Endothelial cell of umbilical vein (primary cell): ENCODE results near the gene SRGAP1. TPM values are rescaled to one million over a fixed set of nuclear protein-coding genes. Genes with fewer than 3 reads are reported as not detected.

ENCODE experiments used
- BruUV-seq: library from RNA; stranded (reverse); fragments of 400-500 nt; replicated peaks from 2 replicates; lab custom pipeline; 2021; lab: Mats Ljungman, UMichigan
- CTCF ChIA-PET: fragments of 300-600, 350-600 bp; sonication (Branson Sonifier 250); formaldehyde crosslinking; loops from one replicate; lab custom pipeline; 2021; ENCODE audit warnings: antibody characterized with exemption, inconsistent platforms; lab: Charles Lee
- POLR2A ChIA-PET: fragments of 300-600, 350-600 bp; sonication (Branson Sonifier 250); formaldehyde crosslinking; loops from one replicate; lab custom pipeline; 2021; ENCODE audit warnings: antibody characterized with exemption, inconsistent platforms; lab: Charles Lee
- DNase-seq: peaks from one replicate; pipeline ENCODE4 v3.0.0-alpha.2; 2011; ENCODE audit warnings: low read depth, low spot score
- FAIRE-seq: peaks from 2 replicates; lab custom pipeline; 2011; peaks lifted over from hg19 to GRCh38; lab: Jason Lieb, UNC
- H2AFZ ChIP-seq: 2 replicates; pipeline ENCODE4 v1.6.0; 2012; ENCODE audit warnings: low read depth, low read length, control low read depth, inconsistent platforms
- H3K27ac ChIP-seq: 2 replicates; pipeline ENCODE4 v1.5.1; 2011; ENCODE audit warnings: low read depth, mild to moderate bottlenecking, control low read depth, low read length, moderate library complexity; ENCODE audit not compliant: insufficient read depth
- H3K27me3 ChIP-seq, 2 experiments: 2 replicates each; pipeline versions ENCODE4 v1.6.0 to v1.6.1; 2011; ENCODE audit warnings: low read length in 2 of 2, mixed read lengths in 1 of 2; ENCODE audit not compliant: control insufficient read depth in 2 of 2, insufficient read depth in 2 of 2
- H3K36me3 ChIP-seq, 2 experiments: 2 replicates in 1 of 2; 3 replicates in 1 of 2; pipeline ENCODE4 v1.5.1; 2011; ENCODE audit warnings: low read length in 2 of 2, mild to moderate bottlenecking in 1 of 2, moderate library complexity in 1 of 2; ENCODE audit not compliant: control insufficient read depth in 2 of 2, insufficient read depth in 2 of 2; ENCODE audit errors: extremely low read depth in 1 of 2
- H3K4me1 ChIP-seq: 3 replicates; pipeline ENCODE4 v1.5.1; 2011; ENCODE audit warnings: mild to moderate bottlenecking, low read length; ENCODE audit not compliant: control insufficient read depth, insufficient read depth; ENCODE audit errors: extremely low read depth
- H3K4me2 ChIP-seq: 2 replicates; pipeline ENCODE4 v1.6.1; 2011; ENCODE audit warnings: low read length, control low read depth, mixed read lengths; ENCODE audit not compliant: insufficient read depth
- H3K4me3 ChIP-seq, 3 experiments: fragments of 200-600 bp in 1 of 3; sonication (generic), shearing (Covaris generic) in 1 of 3; replicated peaks in 1 of 3; 2 replicates each; pipeline ENCODE4 v1.5.1; 2011 to 2016; ENCODE audit warnings: control low read depth in 3 of 3, low read length in 3 of 3, mild to moderate bottlenecking in 2 of 3, inconsistent platforms in 1 of 3, low read depth in 1 of 3, moderate library complexity in 1 of 3; ENCODE audit not compliant: insufficient read depth in 1 of 3
- H3K79me2 ChIP-seq: 2 replicates; pipeline ENCODE4 v1.6.0; 2012; ENCODE audit warnings: low read length, inconsistent platforms; ENCODE audit not compliant: control insufficient read depth, insufficient read depth
- H3K9ac ChIP-seq: replicated peaks from 2 replicates; pipeline ENCODE3; 2011; ENCODE audit warnings: low read length, control low read depth; ENCODE audit not compliant: insufficient read depth; ENCODE audit errors: extremely low read depth
- H3K9me1 ChIP-seq: replicated peaks from 3 replicates; pipeline ENCODE4 v1.6.0; 2011; ENCODE audit warnings: mild to moderate bottlenecking, low read length; ENCODE audit not compliant: control insufficient read depth, insufficient read depth; ENCODE audit errors: extremely low read depth
- H3K9me3 ChIP-seq: replicated peaks from 2 replicates; pipeline ENCODE4 v1.5.1; 2012; ENCODE audit warnings: low read length, inconsistent platforms; ENCODE audit not compliant: control insufficient read depth, insufficient read depth
- H4K20me1 ChIP-seq: replicated peaks from 2 replicates; pipeline ENCODE3; 2011; ENCODE audit warnings: mild to moderate bottlenecking, low read length; ENCODE audit not compliant: control insufficient read depth, insufficient read depth; ENCODE audit errors: extremely low read depth
- CTCF ChIP-seq, 2 donors: IDR thresholded peaks; 1 replicate in 1 of 2; 2 replicates in 1 of 2; pipeline ENCODE4 v1.5.1; 2011; ENCODE audit warnings: low read length in 2 of 2, mild to moderate bottlenecking in 2 of 2, moderate library complexity in 2 of 2, control low read depth in 1 of 2, inconsistent platforms in 1 of 2, low read depth in 1 of 2; ENCODE audit not compliant: insufficient read depth in 1 of 2; ENCODE audit errors: extremely low read depth in 1 of 2
- FOS ChIP-seq: IDR thresholded peaks from 2 replicates; pipeline ENCODE4 v1.6.1; 2011; ENCODE audit warnings: mild to moderate bottlenecking, low read length, moderate library complexity, borderline replicate concordance; ENCODE audit not compliant: insufficient read depth
- JUN ChIP-seq: IDR thresholded peaks from 2 replicates; pipeline ENCODE4 v1.6.1; 2011; ENCODE audit warnings: borderline replicate concordance, low read depth; ENCODE audit not compliant: insufficient read length, insufficient read depth
- MYC ChIP-seq: IDR thresholded peaks from one replicate; pipeline ENCODE4 v1.6.1; 2011; ENCODE audit warnings: mild to moderate bottlenecking, low read depth, low read length
- POLR2AphosphoS5 ChIP-seq: IDR thresholded peaks from 2 replicates; pipeline ENCODE4 v1.6.1; 2012; ENCODE audit warnings: low read depth, mild to moderate bottlenecking, control low read depth, low read length, moderate library complexity; ENCODE audit not compliant: insufficient read depth
- dilution Hi-C: fragments of 300-500 bp; cut with MboI; formaldehyde crosslinking; loops from one replicate; pipeline ENCODE4 v1.15.0; 2019; ENCODE audit warnings: low sequenced_read_pairs; ENCODE audit not compliant: extremely low pct_ligation_motif_present
- intact Hi-C: fragments of 100-400 bp; cut with micrococcal nuclease; formaldehyde crosslinking; loops from one replicate; pipeline ENCODE4 v1.10.0; 2022
- polyA plus RNA-seq, 4 experiments: library from polyadenylated mRNA; depleted of rRNA in 3 of 4; stranded (reverse) in 3 of 4; unstranded in 1 of 4; fragments of >200 nt; gene quantifications; 2 replicates each; pipeline versions ENCODE4 v1.2.1 to v1.2.3, GENCODE V29; 2011 to 2012; ENCODE audit warnings: missing spikeins in 1 of 4
- total RNA-seq: library from RNA; stranded (reverse); gene quantifications from 2 replicates; pipeline ENCODE4 v1.2.3, GENCODE V29; 2021
- TF ChIP-seq, protein P1 (sequence below): IDR thresholded peaks from 2 replicates; pipeline ENCODE4 v1.6.1; 2011; ENCODE audit not compliant: insufficient read depth, insufficient read length

Gene SRGAP1
- total and polyA plus RNA-seq, 2 donors (not counting 3 experiments of a cell fraction or from before 2014, with no cell fraction given) = 4.9 to 16.3 TPM

DNA sequence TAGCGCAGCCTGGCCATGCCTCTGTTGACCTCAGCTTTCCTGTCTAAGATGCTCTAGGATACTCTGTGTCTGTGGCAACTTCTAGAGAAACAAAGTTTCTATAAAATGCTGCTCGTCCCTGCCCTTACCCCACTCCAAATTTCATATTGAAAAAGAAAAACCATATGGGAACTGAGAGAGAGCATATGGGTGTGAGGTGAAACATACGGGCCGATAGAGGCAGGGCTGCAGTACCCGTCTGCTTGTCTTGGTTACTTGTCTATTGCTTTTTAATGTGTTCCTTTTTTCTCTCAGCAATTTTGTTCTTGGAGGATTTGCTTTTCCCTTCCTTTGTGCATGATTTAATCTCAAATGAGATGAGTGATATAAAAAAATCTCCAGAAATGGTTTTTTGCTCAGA lies 113.0 kb downstream of the SRGAP1 start:
- FAIRE-seq (no peak), DNase-seq (no peak)
- TF ChIP-seq MYC = no peak
- TF ChIP-seq, protein P1, sequence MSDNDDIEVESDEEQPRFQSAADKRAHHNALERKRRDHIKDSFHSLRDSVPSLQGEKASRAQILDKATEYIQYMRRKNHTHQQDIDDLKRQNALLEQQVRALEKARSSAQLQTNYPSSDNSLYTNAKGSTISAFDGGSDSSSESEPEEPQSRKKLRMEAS = no peak
- no peak for TF ChIP-seq FOS
- no peak for TF ChIP-seq POLR2AphosphoS5
- no peak for TF ChIP-seq JUN
- TF ChIP-seq CTCF (IDR thresholded peaks at IDR 0.05; ENCODE audit: extremely low read depth in 1 of 2, insufficient read depth in 1 of 2, low read depth in 1 of 2, low read length in 2 of 2) = no peak
- Histone ChIP-seq H3K4me3 (no peak overlapping the region), H3K79me2 (no peaks in the 10 kb centered on the region), H3K9me3 (no peaks in the 10 kb centered on the region), H2AFZ (no peak overlapping the region), H3K9ac (no peak overlapping the region), H3K36me3 (no peaks in the 10 kb centered on the region), H3K27ac (no peak overlapping the region), H3K4me1 (no peaks in the 10 kb centered on the region), H3K4me2 (no peak overlapping the region), H3K27me3 (no peaks in the 10 kb centered on the region), H4K20me1 (no peaks in the 10 kb centered on the region), H3K9me1 (no peaks in the 10 kb centered on the region)
- dilution Hi-C loops = no loop called here
- POLR2A ChIA-PET = no interaction called here
- intact Hi-C loops = no loop called here
- CTCF ChIA-PET = no interaction called here
- BruUV-seq = no TSS peak
